Neural cell (in vitro differentiated cells): ENCODE measurements around the gene RPL41.

ENCODE experiments used
- EZH2 ChIP-seq: fragments of 200-600, 300-800 bp; shearing (Covaris generic), sonication (generic); IDR thresholded peaks from 2 replicates; pipeline ENCODE4 v1.6.1; 2014; ENCODE audit warnings: antibody characterized with exemption, low read length, borderline replicate concordance, mild to moderate bottlenecking; ENCODE audit not compliant: insufficient read depth, poor library complexity, severe bottlenecking
- RAD21 ChIP-seq: fragments of 450-650 bp; conservative IDR thresholded peaks from 2 replicates; pipeline ENCODE4 v1.6.1; 2014; ENCODE audit warnings: antibody characterized with exemption, mild to moderate bottlenecking, moderate library complexity
- TAF1 ChIP-seq: IDR thresholded peaks from 2 replicates; pipeline ENCODE4 v1.6.1; 2012; ENCODE audit warnings: low read depth
- TF ChIP-seq, protein P1 (sequence below): fragments of 450-650 bp; IDR thresholded peaks from 2 replicates; pipeline ENCODE4 v1.5.1; 2014; ENCODE audit warnings: antibody characterized with exemption, mild to moderate bottlenecking, moderate library complexity; ENCODE audit not compliant: poor library complexity, severe bottlenecking

DNA sequence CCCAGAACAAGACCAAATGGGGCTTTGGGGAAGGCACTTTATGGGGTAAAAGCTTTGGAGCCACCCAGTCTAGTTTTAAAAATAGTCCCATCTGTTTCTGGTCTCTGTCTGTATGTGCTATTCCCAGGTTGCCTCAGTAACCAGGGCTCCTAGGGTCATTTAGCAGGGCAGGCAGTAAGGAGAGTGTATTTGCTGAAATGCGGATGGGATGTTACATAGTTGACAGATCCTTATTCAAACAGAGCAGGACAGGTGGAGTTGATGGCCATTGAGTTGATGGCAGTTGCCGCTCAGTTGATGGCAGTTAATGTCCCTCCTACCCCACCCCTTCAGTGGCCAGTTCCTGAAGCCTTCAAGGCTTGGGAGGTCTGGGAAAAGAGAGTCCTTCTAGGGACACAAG lies 6.2 kb downstream of the RPL41 start:
- TF ChIP-seq, protein P1, sequence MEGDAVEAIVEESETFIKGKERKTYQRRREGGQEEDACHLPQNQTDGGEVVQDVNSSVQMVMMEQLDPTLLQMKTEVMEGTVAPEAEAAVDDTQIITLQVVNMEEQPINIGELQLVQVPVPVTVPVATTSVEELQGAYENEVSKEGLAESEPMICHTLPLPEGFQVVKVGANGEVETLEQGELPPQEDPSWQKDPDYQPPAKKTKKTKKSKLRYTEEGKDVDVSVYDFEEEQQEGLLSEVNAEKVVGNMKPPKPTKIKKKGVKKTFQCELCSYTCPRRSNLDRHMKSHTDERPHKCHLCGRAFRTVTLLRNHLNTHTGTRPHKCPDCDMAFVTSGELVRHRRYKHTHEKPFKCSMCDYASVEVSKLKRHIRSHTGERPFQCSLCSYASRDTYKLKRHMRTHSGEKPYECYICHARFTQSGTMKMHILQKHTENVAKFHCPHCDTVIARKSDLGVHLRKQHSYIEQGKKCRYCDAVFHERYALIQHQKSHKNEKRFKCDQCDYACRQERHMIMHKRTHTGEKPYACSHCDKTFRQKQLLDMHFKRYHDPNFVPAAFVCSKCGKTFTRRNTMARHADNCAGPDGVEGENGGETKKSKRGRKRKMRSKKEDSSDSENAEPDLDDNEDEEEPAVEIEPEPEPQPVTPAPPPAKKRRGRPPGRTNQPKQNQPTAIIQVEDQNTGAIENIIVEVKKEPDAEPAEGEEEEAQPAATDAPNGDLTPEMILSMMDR = no peak
- TF ChIP-seq EZH2 (no peak), TAF1 (no peak), RAD21 (no peak)
